ENCODE measurements around the gene CNNM1.

Gene CNNM1

DNA sequence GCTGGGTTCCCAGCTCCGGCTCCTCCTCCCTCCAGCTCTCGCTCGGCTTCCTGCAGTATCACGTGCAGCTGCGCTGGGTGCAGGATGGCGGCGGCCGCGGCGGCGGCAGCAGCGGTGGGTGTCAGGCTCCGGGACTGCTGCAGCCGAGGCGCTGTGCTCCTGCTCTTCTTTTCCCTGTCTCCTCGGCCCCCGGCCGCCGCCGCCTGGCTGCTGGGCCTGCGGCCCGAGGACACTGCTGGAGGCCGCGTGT, at the start of gene CNNM1:
TSS of gene CNNM1 (plus strand) at position 53 of the 250 bp plus-strand sequence. CDS start at position 85, 32 bp downstream.
- Histone ChIP-seq H3K4me3 (no peak within 1 kb of the TSS), H3K36me3 (no peaks in the 10 kb centered on the region), H3K4me1 (no peaks in the 10 kb centered on the region), H3K9me3 (peaks cover 29% of the 10 kb centered on the region), H4K20me1 (no peaks in the 10 kb centered on the region), H3K27ac (no peak within 1 kb of the TSS), H3K4me2 (no peak within 1 kb of the TSS), H3K9ac (no peak within 1 kb of the TSS), H3K27me3 (no peaks in the 10 kb centered on the region)
- no peak for TF ChIP-seq Cebpa-rat (IDR thresholded peaks at IDR 0.05)

DNA sequence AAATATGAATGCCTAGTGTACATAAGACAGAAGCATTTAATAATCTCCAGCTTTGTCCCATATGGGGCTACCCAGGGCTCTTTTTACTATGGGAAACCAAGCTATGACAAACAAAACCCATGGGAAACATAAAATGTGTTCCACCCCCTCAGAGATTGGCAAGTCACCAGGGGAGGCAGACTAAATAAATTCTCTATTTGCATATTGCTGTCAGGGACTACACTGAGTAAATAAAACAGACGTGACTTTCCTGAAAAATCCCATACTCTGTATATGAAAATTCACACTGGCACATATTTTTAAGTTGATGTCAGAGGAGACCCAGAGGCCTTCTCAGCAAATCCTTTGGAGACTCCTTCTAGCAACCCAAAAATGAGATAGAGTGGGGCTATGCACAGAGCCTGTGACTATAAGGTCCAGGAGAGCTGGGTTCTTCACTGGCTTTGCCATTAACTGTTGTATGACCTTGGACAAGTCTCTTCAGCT, 49.5 kb upstream of the CNNM1 start:
- no peak overlapping the region for H3K4me2 ChIP-seq

DNA sequence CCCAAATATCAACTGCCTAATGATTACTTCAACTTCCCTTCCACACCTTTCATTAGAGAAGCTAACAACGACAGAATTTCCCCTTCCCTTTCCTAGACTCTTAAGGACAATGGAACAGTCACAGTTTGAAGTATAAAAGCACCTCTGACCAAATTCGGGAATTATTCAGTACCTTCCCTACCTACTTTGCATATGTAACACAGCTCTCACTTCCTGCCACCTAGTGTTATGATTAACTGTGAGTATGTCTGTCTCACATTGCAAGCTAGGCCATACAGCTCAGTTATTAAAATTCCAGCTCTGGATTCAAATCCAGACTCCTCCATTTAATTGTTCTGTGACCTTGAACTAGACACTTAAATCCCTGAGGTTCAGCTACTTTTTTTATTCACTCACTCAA, 48.7 kb upstream of the CNNM1 start:
- H3K4me1 ChIP-seq = peaks cover 2% of the 10 kb centered on the region; the same call in 1 of the 2 replicates
- no peak overlapping the region for H3K9ac ChIP-seq
- TF ChIP-seq Cebpa-rat (IDR thresholded peaks at IDR 0.05) = no peak
- H3K4me3 ChIP-seq = no peak overlapping the region
- H3K4me2 ChIP-seq = no peak overlapping the region
- H3K36me3 ChIP-seq = no peaks in the 10 kb centered on the region
- no peaks in the 10 kb centered on the region for H4K20me1 ChIP-seq
- H3K27ac ChIP-seq = no peak overlapping the region
- H3K9me3 ChIP-seq = peaks cover 7% of the 10 kb centered on the region; the same call in 1 of the 2 replicates
- H3K27me3 ChIP-seq = no peaks in the 10 kb centered on the region

More for the DNA sequence above, 49.5 kb upstream of the CNNM1 start:
- Histone ChIP-seq H3K9me3 (peaks cover 7% of the 10 kb centered on the region; the same call in 1 of the 2 replicates), H3K4me1 (peaks cover 10% of the 10 kb centered on the region), H3K9ac (no peak overlapping the region), H3K4me3 (no peak overlapping the region), H4K20me1 (no peaks in the 10 kb centered on the region), H3K36me3 (no peaks in the 10 kb centered on the region), H3K27me3 (no peaks in the 10 kb centered on the region), H3K27ac (no peak overlapping the region)
- no peak for TF ChIP-seq Cebpa-rat (IDR thresholded peaks at IDR 0.05)

DNA sequence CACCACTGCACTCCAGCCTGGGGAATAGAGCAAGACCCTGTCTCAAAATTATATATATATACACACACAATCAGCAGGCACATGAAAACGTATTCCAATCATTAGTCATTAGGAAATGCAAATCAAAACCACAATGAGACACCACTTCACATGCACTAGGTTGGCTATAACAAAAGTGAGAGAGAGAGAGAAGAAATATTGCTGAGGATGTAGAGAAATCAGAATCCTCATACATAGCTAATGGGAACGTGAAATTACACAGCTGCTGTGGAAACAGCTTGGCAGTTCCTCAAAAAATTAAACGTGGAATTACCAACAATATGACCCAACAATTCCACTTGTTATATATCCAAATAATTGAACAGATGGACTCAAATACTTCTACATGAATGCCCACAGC, 43.3 kb upstream of the CNNM1 start:
- Histone ChIP-seq H3K36me3 (no peaks in the 10 kb centered on the region), H3K4me2 (no peak overlapping the region), H3K9me3 (peaks cover 7% of the 10 kb centered on the region; the same call in 1 of the 2 replicates), H3K27ac (no peak overlapping the region), H3K4me1 (no peaks in the 10 kb centered on the region), H3K27me3 (no peaks in the 10 kb centered on the region), H4K20me1 (no peaks in the 10 kb centered on the region), H3K9ac (no peak overlapping the region), H3K4me3 (no peak overlapping the region)
- TF ChIP-seq Cebpa-rat (IDR thresholded peaks at IDR 0.05) = no peak

DNA sequence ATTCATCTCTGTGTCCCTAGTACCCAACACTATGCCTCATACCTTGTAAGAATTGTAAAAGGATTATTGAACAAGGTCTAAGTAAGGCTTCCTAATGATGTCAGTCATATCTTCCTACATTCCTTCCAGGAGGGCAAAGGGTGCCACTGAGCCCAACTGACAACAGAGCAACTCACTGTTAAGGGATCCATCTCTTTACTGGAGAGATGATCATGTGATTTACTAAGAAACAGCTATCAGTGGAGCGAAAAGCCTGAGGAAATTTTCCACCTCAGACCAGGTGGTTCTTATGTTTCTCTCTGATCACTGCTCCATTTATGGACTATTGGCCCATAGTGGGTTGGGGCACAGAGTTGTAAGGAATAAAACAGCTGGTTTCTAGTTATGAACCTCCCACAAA, 38.9 kb upstream of the CNNM1 start:
- Histone ChIP-seq H3K27me3 (no peaks in the 10 kb centered on the region), H3K4me1 (no peaks in the 10 kb centered on the region), H3K4me2 (no peak overlapping the region), H3K9ac (no peak overlapping the region), H3K4me3 (no peak overlapping the region), H3K36me3 (no peaks in the 10 kb centered on the region), H3K27ac (no peak overlapping the region), H4K20me1 (no peaks in the 10 kb centered on the region), H3K9me3 (no peaks in the 10 kb centered on the region)
- no peak for TF ChIP-seq Cebpa-rat (IDR thresholded peaks at IDR 0.05)

- no peaks in the 10 kb centered on the region for H3K4me1 ChIP-seq
- no peak overlapping the region for H3K27ac ChIP-seq
- no peaks in the 10 kb centered on the region for H4K20me1 ChIP-seq
- no peak overlapping the region for H3K4me3 ChIP-seq
- TF ChIP-seq Cebpa-rat (IDR thresholded peaks at IDR 0.05) = no peak
- H3K4me2 ChIP-seq = no peak overlapping the region
- no peaks in the 10 kb centered on the region for H3K36me3 ChIP-seq
- no peaks in the 10 kb centered on the region for H3K27me3 ChIP-seq
- H3K9ac ChIP-seq = no peak overlapping the region
- no peaks in the 10 kb centered on the region for H3K9me3 ChIP-seq
These were observed 37.0 kb upstream of the CNNM1 start for GRCh38 chr10:99292159-99292558.

DNA sequence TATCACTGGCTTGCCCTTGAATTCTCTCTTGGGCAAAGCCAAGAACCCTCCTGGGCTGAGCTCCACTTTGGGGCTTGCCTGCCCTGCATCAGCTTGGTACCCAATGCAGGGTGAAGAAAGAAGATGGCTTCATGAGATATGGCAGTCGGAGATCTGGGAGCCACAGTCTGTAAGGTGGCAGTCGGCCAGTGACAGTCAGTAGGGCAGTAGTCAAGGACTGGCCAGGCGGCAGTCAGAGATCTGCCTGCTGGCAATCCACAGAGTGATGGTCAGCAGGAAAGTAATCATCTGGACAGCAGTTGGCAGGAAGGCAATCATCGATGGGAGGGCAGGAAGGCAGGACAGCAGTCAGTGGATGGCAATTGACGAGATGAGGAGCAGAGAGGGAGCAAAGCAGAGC, 32.6 kb upstream of the CNNM1 start:
- no peaks in the 10 kb centered on the region for H3K36me3 ChIP-seq
- H3K4me3 ChIP-seq = no peak overlapping the region
- H3K4me2 ChIP-seq = no peak overlapping the region
- no peaks in the 10 kb centered on the region for H3K9me3 ChIP-seq
- no peaks in the 10 kb centered on the region for H3K4me1 ChIP-seq
- no peak overlapping the region for H3K27ac ChIP-seq
- no peaks in the 10 kb centered on the region for H3K27me3 ChIP-seq
- no peak for TF ChIP-seq Cebpa-rat (IDR thresholded peaks at IDR 0.05)
- H4K20me1 ChIP-seq = no peaks in the 10 kb centered on the region
- no peak overlapping the region for H3K9ac ChIP-seq

DNA sequence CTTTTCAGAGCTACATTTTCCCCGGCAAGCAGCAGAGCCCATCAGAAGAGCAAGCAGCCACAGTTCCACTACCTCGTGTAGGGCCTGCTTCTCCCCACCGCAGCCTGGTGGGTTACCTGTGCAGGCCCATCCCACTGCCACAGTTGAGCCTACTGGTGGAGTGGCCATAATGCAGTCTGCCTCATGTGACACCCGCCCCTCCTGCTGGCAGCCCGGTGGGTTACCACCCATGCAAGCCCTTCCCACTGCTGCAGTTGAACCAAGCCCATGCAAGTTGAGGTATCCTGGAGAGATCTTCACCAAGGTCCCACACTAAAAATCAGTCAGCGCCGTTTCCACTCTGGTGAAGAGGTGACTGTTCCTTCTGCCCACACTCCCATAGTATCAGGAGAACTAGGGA, 32.1 kb upstream of the CNNM1 start:
- no peak for TF ChIP-seq Cebpa-rat (IDR thresholded peaks at IDR 0.05)
- Histone ChIP-seq H3K9me3 (no peaks in the 10 kb centered on the region), H3K4me1 (no peaks in the 10 kb centered on the region), H3K9ac (no peak overlapping the region), H3K4me3 (no peak overlapping the region), H4K20me1 (no peaks in the 10 kb centered on the region), H3K27ac (no peak overlapping the region), H3K27me3 (no peaks in the 10 kb centered on the region), H3K36me3 (no peaks in the 10 kb centered on the region), H3K4me2 (no peak overlapping the region)

DNA sequence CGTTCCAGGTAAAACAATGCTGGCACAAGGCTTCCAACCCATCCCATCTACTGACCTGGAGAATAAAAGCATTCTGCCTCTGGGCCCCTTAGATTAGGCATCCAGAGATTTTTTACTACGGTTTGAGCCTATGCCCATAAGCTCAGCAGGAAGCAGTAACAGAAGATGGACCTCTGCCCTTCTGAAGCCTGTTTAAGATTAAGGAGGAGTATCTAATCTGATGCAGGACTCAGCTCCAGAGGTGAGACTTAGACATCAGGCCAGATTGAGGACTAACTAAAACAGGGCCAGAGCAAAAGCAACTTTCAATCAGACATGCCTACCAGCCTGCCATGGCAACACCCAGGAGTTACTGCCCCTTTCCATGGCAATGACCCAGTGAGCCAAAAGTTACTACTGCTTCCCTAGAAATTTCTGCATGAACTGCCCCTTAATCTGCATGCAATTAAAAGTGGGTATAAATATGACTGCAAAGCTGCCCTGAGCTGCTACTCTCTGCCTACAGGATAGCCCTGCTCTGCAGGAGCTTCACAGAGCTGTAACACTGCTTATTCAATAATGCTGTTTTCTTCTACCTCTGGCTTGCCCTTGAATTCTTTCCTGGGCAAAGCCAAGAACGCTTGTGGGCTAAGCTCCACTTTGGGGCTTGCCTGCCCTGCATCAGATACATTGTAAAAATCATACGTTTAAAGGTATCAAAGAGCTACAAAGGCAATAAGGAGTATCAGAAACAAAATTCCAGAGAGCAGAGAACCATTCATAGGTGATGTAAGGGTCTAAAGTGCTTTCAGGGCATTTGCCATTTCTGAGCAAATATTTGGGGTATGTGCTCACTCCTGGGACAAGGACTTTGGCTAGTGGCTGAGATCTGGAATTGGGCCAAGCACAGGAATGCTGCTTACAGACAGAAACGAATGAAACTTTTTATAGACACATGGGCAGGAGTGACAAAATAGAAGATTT, 25.0 kb upstream of the CNNM1 start:
- H3K27ac ChIP-seq = no peak overlapping the region

DNA sequence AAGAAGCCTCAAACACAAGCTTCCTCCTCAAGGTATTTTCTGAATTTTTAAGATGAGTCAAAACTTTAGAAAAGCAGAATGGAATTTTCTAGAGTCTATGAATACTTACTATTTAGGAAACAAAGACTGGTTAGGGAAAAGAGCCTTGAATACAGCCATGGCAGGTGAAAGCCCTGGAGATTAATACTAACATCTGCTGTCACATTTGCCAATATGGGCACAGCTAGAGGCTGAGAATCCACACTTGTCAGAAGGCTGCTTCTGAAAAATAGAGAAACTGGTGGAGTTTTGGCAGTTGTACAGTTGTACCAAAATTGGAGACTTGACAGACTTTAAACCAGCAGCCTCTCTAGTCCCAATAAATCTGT, 24.3 kb upstream of the CNNM1 start:
- Histone ChIP-seq H3K4me1 (no peaks in the 10 kb centered on the region), H4K20me1 (no peaks in the 10 kb centered on the region), H3K4me3 (no peak overlapping the region), H3K27me3 (no peaks in the 10 kb centered on the region), H3K9me3 (peaks cover 26% of the 10 kb centered on the region), H3K36me3 (no peaks in the 10 kb centered on the region), H3K9ac (no peak overlapping the region), H3K27ac (no peak overlapping the region), H3K4me2 (no peak overlapping the region)
- no peak for TF ChIP-seq Cebpa-rat (IDR thresholded peaks at IDR 0.05)

More for the DNA sequence above, 25.0 kb upstream of the CNNM1 start:
- no peaks in the 10 kb centered on the region for H3K36me3 ChIP-seq
- H3K9me3 ChIP-seq = peaks cover 20% of the 10 kb centered on the region
- no peak overlapping the region for H3K9ac ChIP-seq
- TF ChIP-seq Cebpa-rat (IDR thresholded peaks at IDR 0.05) = no peak
- H3K4me2 ChIP-seq = no peak overlapping the region
- no peaks in the 10 kb centered on the region for H4K20me1 ChIP-seq
- no peak overlapping the region for H3K4me3 ChIP-seq
- no peaks in the 10 kb centered on the region for H3K27me3 ChIP-seq
- no peaks in the 10 kb centered on the region for H3K4me1 ChIP-seq
